Chondrocyte (in vitro differentiated cells): ENCODE results near the gene CASK. TPM values are rescaled to one million over a fixed set of nuclear protein-coding genes. Genes with fewer than 3 reads are reported as not detected.
A peak's percentile ranks its signal among the peaks of the same experiment; 100 is the strongest.

ENCODE experiments used
- DNase-seq: peaks from one replicate; pipeline ENCODE4 v3.0.0; 2021; ENCODE audit warnings: mixed read lengths, low spot score
- H3K27ac Mint-ChIP-seq: one replicate; pipeline ENCODE4 v1.8.0; 2021; ENCODE audit warnings: mild to moderate bottlenecking, moderate library complexity, mixed read lengths; ENCODE audit not compliant: unreplicated experiment
- H3K27me3 Mint-ChIP-seq: 2 replicates; pipeline ENCODE4 v1.8.0; 2021; ENCODE audit warnings: low read depth, mixed read lengths
- H3K36me3 Mint-ChIP-seq: 2 replicates; pipeline ENCODE4 v1.8.0; 2021; ENCODE audit warnings: low read depth, mixed read lengths
- H3K4me1 Mint-ChIP-seq: 2 replicates; pipeline ENCODE4 v1.8.0; 2021; ENCODE audit warnings: low read depth, mild to moderate bottlenecking, mixed read lengths
- H3K4me3 Mint-ChIP-seq: one replicate; pipeline ENCODE4 v1.8.0; 2021; ENCODE audit warnings: mild to moderate bottlenecking, moderate library complexity, mixed read lengths; ENCODE audit not compliant: unreplicated experiment
- H3K9me3 Mint-ChIP-seq: 2 replicates; pipeline ENCODE4 v1.8.0; 2021; ENCODE audit warnings: low read depth, mixed read lengths
- CTCF ChIP-seq: fragments of 200-600 bp; sonication (generic); IDR thresholded peaks from 2 replicates; pipeline ENCODE4 v1.5.0; 2021; ENCODE audit warnings: antibody characterized with exemption, mild to moderate bottlenecking, moderate library complexity
- total RNA-seq: library from RNA; stranded (reverse); gene quantifications from 3 replicates; pipeline ENCODE4 v1.2.1, GENCODE V29; 2021

Gene CASK
- total RNA-seq, 1 donor from 2014 or later = 44.9 TPM

DNA sequence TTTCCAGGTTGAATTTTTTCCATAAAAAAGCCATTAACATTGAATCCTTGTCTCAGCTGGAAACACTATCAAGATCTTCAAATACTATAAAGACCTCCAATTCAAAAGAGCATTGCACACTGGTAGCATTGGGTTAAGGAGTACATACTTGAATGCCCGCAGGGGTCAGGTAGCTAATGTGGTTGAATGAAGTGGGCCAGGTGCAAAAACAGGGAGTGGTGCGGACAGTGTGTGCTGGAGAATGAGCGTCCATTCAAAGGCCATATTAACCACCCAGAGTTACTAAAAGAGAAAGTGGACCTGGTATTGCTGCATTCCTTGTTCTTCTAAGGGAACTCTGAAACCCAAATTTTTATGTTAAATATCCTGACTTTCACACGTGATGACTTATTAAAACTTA, 384.6 kb downstream of the CASK start:
- no peak for TF ChIP-seq CTCF
- no peak overlapping the region for H3K27ac Mint-ChIP-seq
- no peak for DNase-seq
- H3K4me1 Mint-ChIP-seq = peaks cover 23% of the 10 kb centered on the region
- H3K9me3 Mint-ChIP-seq = peaks cover 2% of the 10 kb centered on the region
- H3K36me3 Mint-ChIP-seq = no peaks in the 10 kb centered on the region
- no peaks in the 10 kb centered on the region for H3K27me3 Mint-ChIP-seq
- H3K4me3 Mint-ChIP-seq = no peak overlapping the region

GRCh38 chrX:41530085-41530484, 393.3 kb downstream of the CASK start:
- H3K9me3 Mint-ChIP-seq = no peaks in the 10 kb centered on the region
- no peak for TF ChIP-seq CTCF
- peaks cover 5% of the 10 kb centered on the region for H3K4me1 Mint-ChIP-seq
- H3K4me3 Mint-ChIP-seq = no peak overlapping the region
- no peak overlapping the region for H3K27ac Mint-ChIP-seq
- H3K36me3 Mint-ChIP-seq = peaks cover 9% of the 10 kb centered on the region
- no peaks in the 10 kb centered on the region for H3K27me3 Mint-ChIP-seq
- DNase-seq = no peak

DNA sequence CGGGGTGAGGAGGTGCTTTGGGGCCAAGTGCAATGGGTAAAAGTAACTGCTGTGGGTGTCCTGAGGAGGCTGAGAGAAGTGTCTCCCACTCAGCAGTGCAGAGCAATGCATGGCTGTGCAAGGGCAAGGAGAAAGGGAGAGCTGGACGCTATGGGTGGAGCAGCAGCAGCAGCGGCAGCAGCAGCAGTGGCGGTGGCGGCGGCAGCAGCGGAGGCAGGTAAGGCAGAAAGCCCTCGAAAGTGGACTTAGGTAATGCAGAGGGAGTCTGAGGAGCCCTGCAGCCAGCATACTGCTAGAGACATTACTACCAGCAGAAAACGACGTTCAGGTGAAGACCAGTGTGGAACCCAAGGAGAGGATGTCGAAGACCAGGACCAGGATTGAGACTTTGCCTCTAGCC, 394.1 kb downstream of the CASK start:
- no peak for TF ChIP-seq CTCF
- Mint-ChIP-seq H3K27me3 (no peaks in the 10 kb centered on the region), H3K9me3 (no peaks in the 10 kb centered on the region), H3K36me3 (peaks cover 9% of the 10 kb centered on the region), H3K4me3 (no peak overlapping the region), H3K27ac (no peak overlapping the region), H3K4me1 (peaks cover 5% of the 10 kb centered on the region)
- no peak for DNase-seq

DNA sequence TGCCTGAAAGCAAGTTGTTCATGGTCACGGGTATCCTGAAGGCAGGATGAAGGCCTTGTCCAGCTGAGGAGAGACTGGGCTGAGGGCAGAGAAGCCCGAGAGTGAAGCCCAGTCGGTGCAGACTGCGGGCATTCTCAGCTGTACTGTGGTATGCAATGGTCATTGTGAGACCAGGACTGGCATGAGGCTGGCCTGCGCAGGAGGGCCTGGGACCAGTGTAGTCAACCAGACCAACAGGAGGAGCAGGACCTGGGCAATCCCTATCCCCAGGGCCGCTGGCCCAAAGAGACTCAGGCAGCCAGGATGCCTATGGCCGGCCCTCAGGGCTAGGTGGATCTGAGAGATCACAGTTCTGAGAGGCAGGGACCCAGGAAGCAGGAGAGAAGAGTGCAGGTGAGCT, 394.6 kb downstream of the CASK start:
- no peak overlapping the region for H3K27ac Mint-ChIP-seq
- peaks cover 10% of the 10 kb centered on the region for H3K36me3 Mint-ChIP-seq
- no peak overlapping the region for H3K4me3 Mint-ChIP-seq
- no peaks in the 10 kb centered on the region for H3K9me3 Mint-ChIP-seq
- peaks cover 5% of the 10 kb centered on the region for H3K4me1 Mint-ChIP-seq
- no peaks in the 10 kb centered on the region for H3K27me3 Mint-ChIP-seq
- DNase-seq = no peak
- TF ChIP-seq CTCF = no peak

DNA sequence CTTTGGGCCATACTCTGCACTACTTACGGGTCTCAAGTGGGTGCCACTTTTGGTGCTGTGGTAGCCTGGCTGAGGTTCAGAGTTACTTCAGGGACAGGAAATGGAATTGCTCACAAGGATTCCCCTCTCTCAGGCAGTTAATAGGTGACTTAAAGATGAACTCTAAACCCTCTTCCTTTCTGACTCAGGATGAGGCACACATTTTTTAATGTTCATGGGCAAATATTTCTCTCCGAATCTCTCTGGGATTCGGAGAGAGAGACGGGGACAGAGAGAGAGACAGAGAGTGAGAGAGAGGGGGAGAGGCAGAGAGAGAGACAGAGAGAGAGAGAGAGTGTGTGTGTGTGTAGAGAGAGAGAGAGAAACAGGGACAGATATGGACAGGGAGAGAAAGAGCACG, 396.4 kb downstream of the CASK start:
- Mint-ChIP-seq H3K27me3 (no peaks in the 10 kb centered on the region), H3K27ac (peak overlapping the region; percentile 78), H3K4me3 (no peak overlapping the region), H3K36me3 (peaks cover 9% of the 10 kb centered on the region), H3K9me3 (no peaks in the 10 kb centered on the region), H3K4me1 (peaks cover 18% of the 10 kb centered on the region)
- TF ChIP-seq CTCF = no peak
- no peak for DNase-seq
